MCF 10A (cell line): ENCODE data around the gene SCAMP2. TPM values are rescaled to one million over a fixed set of nuclear protein-coding genes. Genes with fewer than 3 reads are reported as not detected.

ENCODE experiments used
- BruUV-seq: library from RNA; stranded (reverse); fragments of 400-500 nt; replicated peaks from 2 replicates; lab custom pipeline; 2021; lab: Mats Ljungman, UMichigan
- CTCF ChIA-PET: fragments of 300-600 bp; sonication (Branson Sonifier 250); formaldehyde crosslinking; extraction: SDS; loops from one replicate; lab custom pipeline; 2021; ENCODE audit warnings: antibody characterized with exemption, inconsistent platforms; lab: Yijun Ruan, JAX
- POLR2A ChIA-PET: fragments of 300-600, 350-650 bp; sonication (Branson Sonifier 250); formaldehyde crosslinking; extraction: SDS; loops from one replicate; lab custom pipeline; 2020; ENCODE audit warnings: antibody characterized with exemption, inconsistent platforms; lab: Yijun Ruan, JAX
- DNase-seq: peaks from one replicate; pipeline ENCODE4 v3.0.0-alpha.2; 2018; ENCODE audit not compliant: unreplicated experiment
- H3K27ac Mint-ChIP-seq: one replicate; pipeline ENCODE4 v1.8.0; 2022; ENCODE audit warnings: mild to moderate bottlenecking, low read depth, mixed read lengths; ENCODE audit not compliant: unreplicated experiment
- H3K27me3 Mint-ChIP-seq: one replicate; pipeline ENCODE4 v1.8.0; 2022; ENCODE audit warnings: mixed read lengths; ENCODE audit not compliant: insufficient read depth, unreplicated experiment
- H3K36me3 Mint-ChIP-seq: one replicate; pipeline ENCODE4 v1.8.0; 2022; ENCODE audit warnings: mild to moderate bottlenecking, moderate library complexity, mixed read lengths; ENCODE audit not compliant: insufficient read depth, unreplicated experiment
- H3K4me1 Mint-ChIP-seq: one replicate; pipeline ENCODE4 v1.8.0; 2022; ENCODE audit warnings: mixed read lengths; ENCODE audit not compliant: insufficient read depth, unreplicated experiment
- H3K4me3 Mint-ChIP-seq: one replicate; pipeline ENCODE4 v1.8.0; 2022; ENCODE audit warnings: mild to moderate bottlenecking, moderate library complexity, mixed read lengths; ENCODE audit not compliant: unreplicated experiment
- H3K9me3 Mint-ChIP-seq: one replicate; pipeline ENCODE4 v1.8.0; 2022; ENCODE audit warnings: mixed read lengths; ENCODE audit not compliant: unreplicated experiment
- intact Hi-C: fragments of 100-400 bp; cut with micrococcal nuclease; formaldehyde crosslinking; loops from 2 replicates; pipeline ENCODE4 v1.14.1; 2022
- microRNA-seq: library from miRNA; unstranded; fragments of <30 nt; microRNA quantifications from one replicate; pipeline ENCODE4 v1.2.0, GENCODE V29; 2022
- total RNA-seq: library from RNA; stranded (reverse); gene quantifications from 2 replicates; pipeline ENCODE4 v1.2.3, GENCODE V29; 2022
- TF ChIP-seq, protein P1 (sequence below): fragments of 200-600 bp; IDR thresholded peaks from one replicate; pipeline ENCODE4 v1.8.0; 2022; ENCODE audit warnings: antibody characterized with exemption, mild to moderate bottlenecking; ENCODE audit not compliant: unreplicated experiment

The SCAMP2 gene
- total RNA-seq, 1 experiment from 2014 or later = 64.4 TPM

DNA sequence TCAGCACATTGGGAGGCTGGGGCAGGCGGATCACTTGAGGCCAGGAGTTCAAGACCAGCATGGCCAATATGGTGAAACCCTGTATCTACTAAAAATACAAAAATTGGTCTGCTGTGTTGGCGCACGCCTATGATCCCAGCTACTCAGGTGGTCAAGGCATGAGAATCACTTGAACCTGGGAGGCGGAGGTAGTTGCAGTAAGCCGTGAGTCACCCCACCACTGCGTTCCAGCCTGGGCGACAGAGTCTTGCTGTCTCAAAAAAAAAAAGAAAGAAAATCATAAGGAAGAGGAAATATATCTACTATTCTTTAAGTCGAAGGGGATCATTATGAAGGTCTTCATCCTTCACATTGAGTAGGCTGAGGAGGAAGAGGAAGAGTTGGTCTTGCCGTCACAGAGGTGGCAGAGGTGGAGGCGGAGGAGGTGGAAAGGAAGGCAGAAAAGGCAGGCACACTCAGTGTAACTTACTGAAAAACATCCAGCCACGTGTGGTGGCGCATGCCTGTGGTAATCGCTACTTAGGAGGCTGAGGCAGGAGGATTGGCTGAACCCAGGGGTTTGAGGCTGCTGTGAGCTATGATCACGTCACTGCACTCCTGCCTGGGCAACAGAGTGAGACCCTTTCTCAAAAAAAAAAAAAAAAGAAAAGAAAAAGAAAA is 77.1 kb downstream of the SCAMP2 start:
- TF ChIP-seq, protein P1, sequence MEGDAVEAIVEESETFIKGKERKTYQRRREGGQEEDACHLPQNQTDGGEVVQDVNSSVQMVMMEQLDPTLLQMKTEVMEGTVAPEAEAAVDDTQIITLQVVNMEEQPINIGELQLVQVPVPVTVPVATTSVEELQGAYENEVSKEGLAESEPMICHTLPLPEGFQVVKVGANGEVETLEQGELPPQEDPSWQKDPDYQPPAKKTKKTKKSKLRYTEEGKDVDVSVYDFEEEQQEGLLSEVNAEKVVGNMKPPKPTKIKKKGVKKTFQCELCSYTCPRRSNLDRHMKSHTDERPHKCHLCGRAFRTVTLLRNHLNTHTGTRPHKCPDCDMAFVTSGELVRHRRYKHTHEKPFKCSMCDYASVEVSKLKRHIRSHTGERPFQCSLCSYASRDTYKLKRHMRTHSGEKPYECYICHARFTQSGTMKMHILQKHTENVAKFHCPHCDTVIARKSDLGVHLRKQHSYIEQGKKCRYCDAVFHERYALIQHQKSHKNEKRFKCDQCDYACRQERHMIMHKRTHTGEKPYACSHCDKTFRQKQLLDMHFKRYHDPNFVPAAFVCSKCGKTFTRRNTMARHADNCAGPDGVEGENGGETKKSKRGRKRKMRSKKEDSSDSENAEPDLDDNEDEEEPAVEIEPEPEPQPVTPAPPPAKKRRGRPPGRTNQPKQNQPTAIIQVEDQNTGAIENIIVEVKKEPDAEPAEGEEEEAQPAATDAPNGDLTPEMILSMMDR = no peak
- no peak overlapping the region for H3K4me3 Mint-ChIP-seq
- ChIA-PET POLR2A (interaction anchor here (0.6 to 2.4 kb wide), 4 partner anchors 9 to 152 kb away, joined by 3 to 10 read pairs (median 4); no protein-coding TSS in a partner anchor), CTCF (interaction anchor here (0.5 to 2.2 kb wide), 7 partner anchors 8 to 538 kb away, joined by 3 to 10 read pairs (median 7); no protein-coding TSS in a partner anchor)
- BruUV-seq = no TSS peak
- H3K36me3 Mint-ChIP-seq = peaks cover 21% of the 10 kb centered on the region
- DNase-seq = peak; percentile 56
- intact Hi-C loops = no loop called here
- no peaks in the 10 kb centered on the region for H3K9me3 Mint-ChIP-seq
- peak overlapping the region; percentile 7 for H3K27ac Mint-ChIP-seq
- H3K4me1 Mint-ChIP-seq = peaks cover 30% of the 10 kb centered on the region
- no peaks in the 10 kb centered on the region for H3K27me3 Mint-ChIP-seq

DNA sequence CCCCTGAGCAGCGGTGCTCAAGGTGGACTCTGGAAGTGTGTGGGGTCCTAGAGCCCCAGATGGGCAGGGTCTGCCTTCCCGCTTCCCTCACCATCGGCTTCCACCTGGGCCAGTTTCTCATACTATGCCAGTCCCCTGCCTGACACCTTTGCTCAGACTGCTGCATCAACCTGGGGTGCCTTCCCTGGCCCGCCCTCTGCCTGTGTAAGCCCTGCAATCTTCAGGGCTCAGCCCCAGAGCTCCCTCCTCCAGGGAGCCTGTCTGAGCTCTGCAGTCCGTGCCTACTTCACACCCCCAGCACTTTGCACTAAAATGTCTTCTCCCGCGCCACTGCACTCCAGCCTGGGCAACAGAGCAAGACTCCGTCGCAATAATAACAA is 78.2 kb downstream of the SCAMP2 start:
- Mint-ChIP-seq H3K27ac (peak overlapping the region; percentile 23), H3K4me1 (peaks cover 33% of the 10 kb centered on the region), H3K9me3 (no peaks in the 10 kb centered on the region), H3K4me3 (no peak overlapping the region), H3K27me3 (no peaks in the 10 kb centered on the region), H3K36me3 (peaks cover 17% of the 10 kb centered on the region)
- POLR2A ChIA-PET = interaction anchor here (1.1 to 1.4 kb wide), 2 partner anchors 8 to 12 kb away, joined by 3 to 4 read pairs; no protein-coding TSS in a partner anchor
- intact Hi-C loops = no loop called here
- no TSS peak for BruUV-seq
- CTCF ChIA-PET = interaction anchor here (0.6 to 3.8 kb wide), 5 partner anchors 11 to 249 kb away, joined by 3 to 20 read pairs (median 6); no protein-coding TSS in a partner anchor
- TF ChIP-seq, protein P1 = no peak
- DNase-seq = no peak

GRCh38 chr15:74794248-74794969 is 78.8 kb downstream of the SCAMP2 start:
- no TSS peak for BruUV-seq
- POLR2A ChIA-PET = interaction anchor here (1.1 to 1.4 kb wide), 3 partner anchors 7 to 11 kb away, joined by 3 to 4 read pairs (median 4); no protein-coding TSS in a partner anchor
- Mint-ChIP-seq H3K4me3 (no peak overlapping the region), H3K27me3 (no peaks in the 10 kb centered on the region), H3K4me1 (peaks cover 33% of the 10 kb centered on the region), H3K36me3 (peaks cover 13% of the 10 kb centered on the region), H3K27ac (peak overlapping the region; percentile 23), H3K9me3 (no peaks in the 10 kb centered on the region)
- TF ChIP-seq, protein P1 = no peak
- intact Hi-C loops = no loop called here
- CTCF ChIA-PET = interaction anchor here (0.6 to 6.4 kb wide), 6 partner anchors 10 to 248 kb away, joined by 3 to 57 read pairs (median 4); no protein-coding TSS in a partner anchor
- no peak for DNase-seq

Small RNAs within 50 kb of the gene (microRNA-seq; reads per million reads assigned to microRNA genes)
- gene MIR6882 = 1.1 reads per million

Other genes starting within 250 kb of the SCAMP2 start
- gene EDC3, start 177.3 kb downstream of the SCAMP2 start, total RNA-seq = 42.8 and 53.3 TPM in 2 replicates
- gene CYP1A1, start 147.8 kb downstream of the SCAMP2 start, total RNA-seq = not detected in 2 replicates
- not detected in 2 replicates for gene CYP1A2, start 124.5 kb downstream of the SCAMP2 start, total RNA-seq
- gene CSK, start 91.3 kb downstream of the SCAMP2 start, total RNA-seq = 50.4 and 65.3 TPM in 2 replicates
- gene LMAN1L, start 60.5 kb downstream of the SCAMP2 start, total RNA-seq = 0.23 TPM in 1 of 2 replicates, not detected in the other
- not detected in 2 replicates for gene CPLX3, start 46.7 kb downstream of the SCAMP2 start, total RNA-seq
- 27.6 and 31.3 TPM in 2 replicates for gene ULK3, start 30.2 kb downstream of the SCAMP2 start, total RNA-seq
- gene MPI, start 16.7 kb upstream of the SCAMP2 start, total RNA-seq = 30.8 and 31.4 TPM in 2 replicates
- 62.9 and 68.4 TPM in 2 replicates for gene FAM219B, start 33.5 kb upstream of the SCAMP2 start, total RNA-seq
- 295 and 339 TPM in 2 replicates for gene COX5A, start 64.7 kb upstream of the SCAMP2 start, total RNA-seq
- gene RPP25, start 83.4 kb upstream of the SCAMP2 start, total RNA-seq = 0.17 TPM in 1 of 2 replicates, not detected in the other
- 0.54 and 0.96 TPM in 2 replicates for gene SCAMP5, start 122.2 kb upstream of the SCAMP2 start, total RNA-seq
- gene PPCDC, start 150.2 kb upstream of the SCAMP2 start, total RNA-seq = 20.3 and 25.1 TPM in 2 replicates